ENCODE results near the gene RGSL1.

- TF ChIP-seq CTCF (IDR thresholded peaks at IDR 0.05), result no peak
- TF ChIP-seq POLR2A (IDR thresholded peaks at IDR 0.05), result no peak
These were observed 45.1 kb downstream of the RGSL1 start for GRCh38 chr1:182495002-182495401.
